Measurements from ENCODE around the gene RFX4. TPM values are rescaled to one million over a fixed set of nuclear protein-coding genes. Genes with fewer than 3 reads are reported as not detected.

The RFX4 gene
- total RNA-seq, 4 donors from 2014 or later: not detected

DNA sequence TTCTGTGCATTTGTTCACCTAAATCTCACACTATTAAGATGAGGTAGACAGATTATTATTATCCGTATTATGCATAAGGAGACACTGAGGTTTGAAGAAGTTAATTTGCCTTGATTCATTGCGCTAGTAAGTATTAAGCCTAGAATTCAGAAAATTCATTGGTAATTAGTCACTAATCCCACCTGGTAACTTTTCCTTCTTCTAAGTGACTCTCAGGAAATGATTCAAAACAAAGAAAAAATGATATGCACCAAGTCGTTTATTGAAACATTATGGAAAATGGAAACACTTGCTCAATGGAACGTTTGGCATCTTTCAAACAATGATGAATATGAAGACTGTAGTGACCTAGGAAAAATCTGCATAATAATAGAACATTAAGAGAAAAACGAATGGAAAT is 15.2 kb downstream of the RFX4 start:
- Histone ChIP-seq H3K9me3 (no peaks in the 10 kb centered on the region), H3K27me3 (peaks cover 0 to 51% (median 0%) of the 10 kb centered on the region in 4 donors), H3K36me3 (no peaks in the 10 kb centered on the region), H3K27ac (replicated peaks in 1 of 4) (no peak overlapping the region), H3K4me1 (no peaks in the 10 kb centered on the region), H3K4me3 (no peak overlapping the region)
- no peak for DNase-seq (ENCODE audit: extremely low spot score)
- TF ChIP-seq POLR2A (IDR thresholded peaks at IDR 0.05; ENCODE audit: low read depth): no peak
- TF ChIP-seq, protein P1, sequence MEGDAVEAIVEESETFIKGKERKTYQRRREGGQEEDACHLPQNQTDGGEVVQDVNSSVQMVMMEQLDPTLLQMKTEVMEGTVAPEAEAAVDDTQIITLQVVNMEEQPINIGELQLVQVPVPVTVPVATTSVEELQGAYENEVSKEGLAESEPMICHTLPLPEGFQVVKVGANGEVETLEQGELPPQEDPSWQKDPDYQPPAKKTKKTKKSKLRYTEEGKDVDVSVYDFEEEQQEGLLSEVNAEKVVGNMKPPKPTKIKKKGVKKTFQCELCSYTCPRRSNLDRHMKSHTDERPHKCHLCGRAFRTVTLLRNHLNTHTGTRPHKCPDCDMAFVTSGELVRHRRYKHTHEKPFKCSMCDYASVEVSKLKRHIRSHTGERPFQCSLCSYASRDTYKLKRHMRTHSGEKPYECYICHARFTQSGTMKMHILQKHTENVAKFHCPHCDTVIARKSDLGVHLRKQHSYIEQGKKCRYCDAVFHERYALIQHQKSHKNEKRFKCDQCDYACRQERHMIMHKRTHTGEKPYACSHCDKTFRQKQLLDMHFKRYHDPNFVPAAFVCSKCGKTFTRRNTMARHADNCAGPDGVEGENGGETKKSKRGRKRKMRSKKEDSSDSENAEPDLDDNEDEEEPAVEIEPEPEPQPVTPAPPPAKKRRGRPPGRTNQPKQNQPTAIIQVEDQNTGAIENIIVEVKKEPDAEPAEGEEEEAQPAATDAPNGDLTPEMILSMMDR (IDR thresholded peaks at IDR 0.05): no peak
- no peak for TF ChIP-seq EP300 (IDR thresholded peaks at IDR 0.05)
- no peak for TF ChIP-seq POLR2AphosphoS5 (IDR thresholded peaks at IDR 0.05)
- intact Hi-C loops (cut with DNase I): no loop called here
- WGBS: 55% methylated on average over 5 of the region's 5 CpGs

GRCh38 chr12:106599302-106599701 is 16.5 kb downstream of the RFX4 start:
- WGBS: 86% methylated on average over 4 of the region's 4 CpGs
- H3K27me3 ChIP-seq: peaks cover 0 to 41% (median 0%) of the 10 kb centered on the region in 4 donors

GRCh38 chr12:106600503-106600902 is 17.7 kb downstream of the RFX4 start:
- Histone ChIP-seq H3K9me3 (no peaks in the 10 kb centered on the region), H3K4me3 (no peak overlapping the region), H3K4me1 (no peaks in the 10 kb centered on the region), H3K27ac (replicated peaks in 1 of 4) (no peak overlapping the region), H3K27me3 (peaks cover 0 to 31% (median 0%) of the 10 kb centered on the region in 4 donors), H3K36me3 (no peaks in the 10 kb centered on the region)
- TF ChIP-seq EP300 (IDR thresholded peaks at IDR 0.05) (no peak), POLR2A (IDR thresholded peaks at IDR 0.05; ENCODE audit: low read depth) (no peak), POLR2AphosphoS5 (IDR thresholded peaks at IDR 0.05) (no peak)
- TF ChIP-seq, protein P1 (IDR thresholded peaks at IDR 0.05): no peak
- no peak for DNase-seq (ENCODE audit: extremely low spot score)
- WGBS: 79% methylated on average over 5 of the region's 5 CpGs
- intact Hi-C loops (cut with DNase I): no loop called here

More at GRCh38 chr12:106599302-106599701, 16.5 kb downstream of the RFX4 start:
- TF ChIP-seq POLR2AphosphoS5 (IDR thresholded peaks at IDR 0.05) (no peak), POLR2A (IDR thresholded peaks at IDR 0.05; ENCODE audit: low read depth) (no peak), EP300 (IDR thresholded peaks at IDR 0.05) (no peak)
- TF ChIP-seq, protein P1 (IDR thresholded peaks at IDR 0.05): no peak
- Histone ChIP-seq H3K4me3 (no peak overlapping the region), H3K27ac (replicated peaks in 1 of 4) (no peak overlapping the region), H3K4me1 (no peaks in the 10 kb centered on the region), H3K9me3 (no peaks in the 10 kb centered on the region), H3K36me3 (no peaks in the 10 kb centered on the region)
- intact Hi-C loops (cut with DNase I): no loop called here
- no peak for DNase-seq (ENCODE audit: extremely low spot score)

DNA sequence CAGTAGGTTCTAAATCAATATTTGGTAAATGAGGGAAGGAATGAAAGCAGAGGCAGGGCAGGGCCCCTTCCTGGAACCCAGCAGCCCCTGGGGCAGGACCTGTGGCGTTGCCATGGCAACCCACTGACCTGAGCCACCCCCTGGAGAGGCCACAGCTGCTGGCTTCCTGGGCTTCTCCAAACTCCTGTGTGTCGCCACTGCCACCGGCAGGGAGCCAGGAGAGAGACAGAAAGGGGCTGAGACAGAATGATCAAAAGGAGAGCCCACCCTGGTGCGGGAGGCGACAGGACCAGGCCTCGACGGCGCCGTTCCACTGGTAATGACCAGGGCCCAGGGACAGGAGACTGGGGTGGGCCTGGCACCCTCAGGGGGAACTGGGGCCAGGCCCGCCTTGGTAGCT is 18.2 kb downstream of the RFX4 start:
- Histone ChIP-seq H3K36me3 (no peaks in the 10 kb centered on the region), H3K4me3 (no peak overlapping the region), H3K4me1 (no peaks in the 10 kb centered on the region), H3K27me3 (peaks cover 0 to 27% (median 0%) of the 10 kb centered on the region in 4 donors), H3K9me3 (no peaks in the 10 kb centered on the region), H3K27ac (replicated peaks in 1 of 4) (no peak overlapping the region)
- intact Hi-C loops (cut with DNase I): no loop called here
- 65% methylated on average over 2 of the region's 10 CpGs for WGBS
- DNase-seq (ENCODE audit: extremely low spot score): no peak
- TF ChIP-seq POLR2A (IDR thresholded peaks at IDR 0.05; ENCODE audit: low read depth) (no peak), POLR2AphosphoS5 (IDR thresholded peaks at IDR 0.05) (no peak), EP300 (IDR thresholded peaks at IDR 0.05) (no peak)
- TF ChIP-seq, protein P1 (IDR thresholded peaks at IDR 0.05): no peak

- H3K4me3 ChIP-seq: no peak overlapping the region
- DNase-seq (ENCODE audit: extremely low spot score): no peak
- no peaks in the 10 kb centered on the region for H3K9me3 ChIP-seq
- H3K27me3 ChIP-seq: peaks cover 0 to 25% (median 0%) of the 10 kb centered on the region in 4 donors
- TF ChIP-seq POLR2AphosphoS5 (IDR thresholded peaks at IDR 0.05) (no peak), POLR2A (IDR thresholded peaks at IDR 0.05; ENCODE audit: low read depth) (no peak), EP300 (IDR thresholded peaks at IDR 0.05) (no peak)
- TF ChIP-seq, protein P1 (IDR thresholded peaks at IDR 0.05): no peak
- 85% methylated on average over 11 of the region's 11 CpGs for WGBS
- H3K36me3 ChIP-seq: no peaks in the 10 kb centered on the region
- intact Hi-C loops (cut with DNase I): no loop called here
- H3K27ac ChIP-seq (replicated peaks in 1 of 4): no peak overlapping the region
- no peaks in the 10 kb centered on the region for H3K4me1 ChIP-seq
These were observed 18.7 kb downstream of the RFX4 start for GRCh38 chr12:106601496-106601895.
